ENCODE measurements around the gene TTC36. TPM values are rescaled to one million over a fixed set of nuclear protein-coding genes. Genes with fewer than 3 reads are reported as not detected.

TTC36 gene
- total and polyA plus RNA-seq, 2 of the 13 experiments (the other 11 are each of a cell fraction or from before 2014, with no cell fraction given), result 0.13 to 0.40 TPM

GRCh38 chr11:118514103-118514502 is 13.2 kb upstream of the TTC36 start:
- WGBS (ENCODE audit: low lambda C conversion rate), result 97% methylated on average over 7 of the region's 7 CpGs
- ChIA-PET CTCF (ENCODE audit: low intra/inter-chr PET ratio, low total read pairs) (no interaction called here), POLR2A (no interaction called here)
- no peak for FAIRE-seq
- Histone ChIP-seq H3K79me2 (ENCODE audit: insufficient read depth, low read length) (no peaks in the 10 kb centered on the region), H3K4me1 (ENCODE audit: insufficient read depth, low read length) (no peaks in the 10 kb centered on the region), H3K9me3 (ENCODE audit: low read length) (no peaks in the 10 kb centered on the region), H2AFZ (ENCODE audit: low read length) (no peak overlapping the region), H3K27ac (ENCODE audit: extremely low read length, insufficient read depth, low read length) (no peak overlapping the region), H3K9ac (ENCODE audit: insufficient read depth, low read depth, low read length) (no peak overlapping the region), H3K27me3 (ENCODE audit: control insufficient read depth in 1 of 2, insufficient read depth in 2 of 2, low read length in 2 of 2) (no peaks in the 10 kb centered on the region; a peak in 1 of 5 replicates), H3K36me3 (replicated peaks in 1 of 2; ENCODE audit: control insufficient read depth in 1 of 2, insufficient read depth in 2 of 2, low read length in 2 of 2) (peaks cover 17 to 70% of the 10 kb centered on the region in 2 experiments), H3K4me3 (replicated peaks in 1 of 3; ENCODE audit: insufficient read depth in 1 of 3, low read depth in 2 of 3, low read length in 3 of 3) (no peak overlapping the region), H3K4me2 (ENCODE audit: low read depth, low read length) (no peak overlapping the region), H4K20me1 (ENCODE audit: insufficient read depth, low read length) (no peaks in the 10 kb centered on the region)
- no peak for ATAC-seq
- intact Hi-C loops (cut with micrococcal nuclease; ENCODE audit: unreplicated experiment), result no loop called here
- no TSS peak for BruUV-seq (replicated peaks)
- in situ Hi-C loops (cut with HindIII; ENCODE audit: extremely low pct_ligation_motif_present, low pct_unique_long_range_greater_than_20kb), result no loop called here
- TF ChIP-seq ZBTB10 (CRISPR knock-in tag; IDR thresholded peaks at IDR 0.05; ENCODE audit: borderline replicate concordance) (no peak), NR2F2 (IDR thresholded peaks at IDR 0.05; ENCODE audit: borderline replicate concordance, low read depth) (no peak), NFE2L2 (IDR thresholded peaks at IDR 0.05; ENCODE audit: low read length) (no peak), ZNF761 (CRISPR knock-in tag; conservative IDR thresholded peaks at IDR 0.05) (no peak), ZNF234 (CRISPR knock-in tag; conservative IDR thresholded peaks at IDR 0.05) (no peak)
- no peak for DNase-seq (ENCODE audit: low spot score)

DNA sequence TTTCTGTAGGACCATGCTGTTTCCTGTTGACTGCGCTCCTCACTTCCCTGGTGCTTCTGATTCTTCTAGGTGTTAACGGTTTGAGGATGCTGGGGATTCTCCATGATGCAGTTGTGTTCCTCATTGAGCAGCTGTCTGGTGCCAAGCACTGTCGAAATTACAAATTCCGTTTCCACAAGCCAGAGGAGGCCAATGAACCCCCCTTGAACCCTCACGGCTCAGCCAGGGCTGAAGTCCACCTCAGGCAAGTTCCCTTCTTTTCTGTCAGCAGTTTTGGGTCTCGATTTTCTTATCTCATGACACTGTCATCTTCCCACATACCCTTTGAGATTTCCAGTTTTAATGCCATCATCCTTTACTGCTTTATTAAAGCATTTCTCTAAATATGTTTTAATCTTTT is 7.7 kb upstream of the TTC36 start:
- FAIRE-seq (no peak), ATAC-seq (no peak), DNase-seq (ENCODE audit: low spot score) (no peak)
- Histone ChIP-seq H2AFZ (ENCODE audit: low read length) (no peak overlapping the region), H3K4me3 (replicated peaks in 1 of 3; ENCODE audit: insufficient read depth in 1 of 3, low read depth in 2 of 3, low read length in 3 of 3) (no peak overlapping the region), H4K20me1 (ENCODE audit: insufficient read depth, low read length) (no peaks in the 10 kb centered on the region), H3K9ac (ENCODE audit: insufficient read depth, low read depth, low read length) (no peak overlapping the region), H3K27ac (ENCODE audit: extremely low read length, insufficient read depth, low read length) (no peak overlapping the region), H3K9me3 (ENCODE audit: low read length) (no peaks in the 10 kb centered on the region), H3K4me1 (ENCODE audit: insufficient read depth, low read length) (no peaks in the 10 kb centered on the region), H3K36me3 (replicated peaks in 1 of 2; ENCODE audit: control insufficient read depth in 1 of 2, insufficient read depth in 2 of 2, low read length in 2 of 2) (peaks cover 24 to 62% of the 10 kb centered on the region in 2 experiments), H3K79me2 (ENCODE audit: insufficient read depth, low read length) (no peaks in the 10 kb centered on the region), H3K4me2 (ENCODE audit: low read depth, low read length) (no peak overlapping the region), H3K27me3 (ENCODE audit: control insufficient read depth in 1 of 2, insufficient read depth in 2 of 2, low read length in 2 of 2) (no peaks in the 10 kb centered on the region)
- WGBS (ENCODE audit: low lambda C conversion rate), result 95% methylated on average over 5 of the region's 6 CpGs
- TF ChIP-seq ZC3H13 (CRISPR knock-in tag; IDR thresholded peaks at IDR 0.05) (no peak), NR2F1 (CRISPR knock-in tag; IDR thresholded peaks at IDR 0.05) (no peak), ZNF639 (CRISPR knock-in tag; conservative IDR thresholded peaks at IDR 0.05) (no peak), GTF2F1 (IDR thresholded peaks at IDR 0.05; ENCODE audit: low read length) (no peak), ZNF839 (CRISPR knock-in tag; IDR thresholded peaks at IDR 0.05; ENCODE audit: borderline replicate concordance) (no peak), ERF (CRISPR knock-in tag; IDR thresholded peaks at IDR 0.05) (no peak), POGZ (CRISPR knock-in tag; IDR thresholded peaks at IDR 0.05) (no peak)
- in situ Hi-C loops (cut with HindIII; ENCODE audit: extremely low pct_ligation_motif_present, low pct_unique_long_range_greater_than_20kb), result no loop called here
- POLR2A ChIA-PET, result no interaction called here
- CTCF ChIA-PET (ENCODE audit: low intra/inter-chr PET ratio, low total read pairs), result no interaction called here
- intact Hi-C loops (cut with micrococcal nuclease; ENCODE audit: unreplicated experiment), result no loop called here
- BruUV-seq (replicated peaks), result no TSS peak

Data from HepG2 (cell line).